ENCODE measurements around the gene SIAH1.
"Not testable (repeated sequence)": the region's sequence is repeated elsewhere in the genome, so short reads cannot be mapped to it uniquely, and the experiment has no call there.

SIAH1 gene

GRCh38 chr16:48385253-48386150, at the start of gene SIAH1:
Gene SIAH1, minus strand, starts transcription at chr16:48385413. Its CDS starts 22,985 bp downstream, at chr16:48362428.
- DNase-seq = peak; percentile 89

DNA sequence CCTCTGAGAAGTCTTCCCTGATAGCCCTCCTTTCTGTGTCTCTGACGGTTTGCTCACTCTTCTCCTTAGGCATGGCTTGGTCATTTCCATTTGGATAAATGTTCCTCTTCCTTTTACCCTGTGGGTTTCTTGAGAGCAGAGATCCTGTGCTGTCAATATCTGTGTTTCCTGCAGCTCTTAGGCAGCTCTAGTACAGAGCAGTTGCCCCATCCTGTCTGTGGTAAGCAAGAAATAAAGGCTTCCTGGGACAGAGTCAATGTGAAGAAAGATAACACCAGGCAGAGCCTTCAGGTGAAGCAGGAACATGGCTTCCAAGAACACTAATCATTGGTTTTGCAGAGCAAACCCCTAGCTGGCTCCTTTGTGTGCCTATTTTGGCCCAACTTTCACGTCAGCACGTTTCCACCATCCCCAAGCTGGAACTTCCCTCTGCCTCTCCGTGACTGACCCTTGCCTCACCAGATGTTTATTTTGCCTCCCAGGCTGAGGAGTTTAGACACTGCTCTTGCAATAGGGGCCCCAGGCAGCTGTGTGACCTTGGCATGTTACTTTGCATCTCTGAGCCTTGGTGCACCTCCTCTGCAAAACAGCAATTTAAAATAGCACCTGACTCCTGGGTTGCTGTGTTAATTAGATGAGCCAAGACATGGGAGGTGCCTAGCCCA, 49.6 kb upstream of the SIAH1 start:
- DNase-seq = no peak

DNA sequence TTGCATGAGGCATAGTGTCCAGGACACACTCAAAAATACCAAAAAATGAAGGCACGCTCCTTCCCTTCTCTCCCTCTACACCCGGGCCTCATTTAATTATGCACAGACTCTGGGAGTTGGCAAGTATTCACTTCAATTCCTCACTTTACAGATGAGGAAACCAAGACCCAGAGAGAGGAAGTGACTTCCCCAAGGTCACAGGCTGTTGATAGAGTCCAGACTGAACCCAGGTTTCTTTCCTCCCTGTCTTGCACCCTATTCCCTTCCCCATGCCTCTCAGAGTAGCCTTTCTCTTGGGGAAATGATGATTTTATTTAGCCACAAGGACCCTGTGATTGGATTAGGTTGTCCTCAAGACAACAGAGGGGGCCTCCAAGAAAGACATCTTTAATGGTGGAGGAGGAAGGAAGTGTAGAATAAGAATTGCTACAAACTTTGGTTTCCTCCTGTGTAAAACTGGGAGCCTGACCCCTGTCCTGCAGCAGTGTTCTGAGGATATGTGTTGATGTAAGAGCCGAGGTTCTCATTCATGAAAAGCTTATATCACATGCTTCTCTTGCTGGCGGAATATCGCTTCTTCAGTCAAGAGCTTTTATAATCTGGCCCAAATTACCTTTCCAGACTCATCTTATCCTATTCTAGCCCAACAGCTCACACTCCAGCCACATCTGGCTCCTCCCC, 48.8 kb upstream of the SIAH1 start:
- no peak for DNase-seq

- no peak for DNase-seq
These were observed 48.1 kb upstream of the SIAH1 start for GRCh38 chr16:48433116-48433849.

DNA sequence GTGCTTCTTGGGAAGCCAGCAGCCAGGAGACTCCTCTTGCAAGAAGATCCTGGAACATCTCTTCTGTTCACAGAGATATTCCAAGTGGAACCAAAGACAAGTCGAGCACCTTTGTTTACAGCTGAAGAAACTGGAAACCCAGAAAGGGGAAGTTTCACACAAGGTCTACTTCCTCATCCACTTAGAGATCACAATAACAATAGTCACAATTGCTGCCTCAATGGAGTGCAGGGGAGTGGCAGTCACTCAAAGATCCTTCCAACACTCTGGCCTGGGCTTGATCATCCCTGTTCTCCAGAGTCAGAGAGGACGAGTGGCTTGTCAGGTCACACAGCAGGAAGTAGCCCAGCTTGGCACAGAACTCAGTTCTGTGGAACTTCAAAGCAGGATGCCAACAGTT, 46.9 kb upstream of the SIAH1 start:
- no peak for DNase-seq

- DNase-seq = no peak
These were observed 45.7 kb upstream of the SIAH1 start for GRCh38 chr16:48430890-48431289.

GRCh38 chr16:48426244-48427141, 41.3 kb upstream of the SIAH1 start:
- no peak for DNase-seq

DNA sequence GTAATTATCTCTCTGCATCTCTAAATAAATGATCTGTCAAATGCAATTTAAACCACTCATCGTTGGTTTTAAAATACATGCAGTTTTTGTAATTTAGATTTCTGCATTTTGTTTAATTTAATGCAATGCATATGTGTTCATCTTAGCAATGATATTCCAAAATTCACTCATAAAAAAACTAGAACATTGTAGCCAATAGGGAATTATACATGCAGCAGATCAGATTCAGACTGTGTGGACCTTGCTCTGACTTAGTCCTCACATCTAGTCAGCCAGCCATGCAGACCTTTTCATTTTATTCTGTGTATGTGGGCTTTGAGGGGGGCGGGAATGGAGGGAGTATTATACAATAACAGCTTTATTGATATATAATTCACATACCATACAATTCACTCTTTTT, 37.3 kb upstream of the SIAH1 start:
- DNase-seq = no peak

DNA sequence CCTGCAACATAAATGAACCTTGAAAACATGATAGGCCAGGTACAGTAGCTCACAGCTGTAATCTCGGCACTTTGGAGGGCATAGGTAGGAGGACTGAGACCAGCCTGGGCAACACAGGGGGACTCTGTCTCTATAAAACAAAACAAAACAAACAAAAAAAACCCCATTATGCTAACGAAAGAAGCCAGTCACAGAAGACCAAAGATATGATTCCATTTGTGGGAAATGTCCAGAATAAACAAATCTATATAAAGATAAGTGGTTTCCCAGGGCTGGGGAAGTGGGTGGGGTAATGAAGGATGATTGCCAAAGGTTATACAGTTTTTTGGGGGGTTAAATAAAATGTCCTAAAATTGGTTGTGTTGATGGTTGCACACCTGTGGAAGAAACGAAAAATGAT, 36.5 kb upstream of the SIAH1 start:
- DNase-seq = no peak

GRCh38 chr16:48420437-48420836, 35.2 kb upstream of the SIAH1 start:
- DNase-seq = no peak

GRCh38 chr16:48416617-48417016, 31.4 kb upstream of the SIAH1 start:
- DNase-seq = not testable (repeated sequence)

DNA sequence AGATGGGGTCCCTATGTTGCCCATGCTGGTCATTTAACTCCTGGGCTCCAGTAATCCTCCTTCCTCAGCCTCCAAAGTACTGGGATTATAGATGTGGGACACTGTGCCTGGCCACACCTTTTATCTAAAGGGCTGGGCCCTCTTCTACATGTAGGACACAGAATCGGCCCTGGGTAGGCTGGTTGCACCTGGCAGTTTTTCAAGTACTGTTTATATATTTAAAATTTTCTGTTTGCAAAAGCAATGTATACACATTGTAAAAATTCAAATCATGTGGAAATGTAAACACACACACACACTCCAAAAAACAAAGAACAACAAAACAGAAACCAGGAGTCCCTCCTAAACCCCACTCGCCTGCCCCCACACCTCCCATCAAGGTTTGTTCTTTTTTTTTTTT, 28.1 kb upstream of the SIAH1 start:
- no peak for DNase-seq

DNA sequence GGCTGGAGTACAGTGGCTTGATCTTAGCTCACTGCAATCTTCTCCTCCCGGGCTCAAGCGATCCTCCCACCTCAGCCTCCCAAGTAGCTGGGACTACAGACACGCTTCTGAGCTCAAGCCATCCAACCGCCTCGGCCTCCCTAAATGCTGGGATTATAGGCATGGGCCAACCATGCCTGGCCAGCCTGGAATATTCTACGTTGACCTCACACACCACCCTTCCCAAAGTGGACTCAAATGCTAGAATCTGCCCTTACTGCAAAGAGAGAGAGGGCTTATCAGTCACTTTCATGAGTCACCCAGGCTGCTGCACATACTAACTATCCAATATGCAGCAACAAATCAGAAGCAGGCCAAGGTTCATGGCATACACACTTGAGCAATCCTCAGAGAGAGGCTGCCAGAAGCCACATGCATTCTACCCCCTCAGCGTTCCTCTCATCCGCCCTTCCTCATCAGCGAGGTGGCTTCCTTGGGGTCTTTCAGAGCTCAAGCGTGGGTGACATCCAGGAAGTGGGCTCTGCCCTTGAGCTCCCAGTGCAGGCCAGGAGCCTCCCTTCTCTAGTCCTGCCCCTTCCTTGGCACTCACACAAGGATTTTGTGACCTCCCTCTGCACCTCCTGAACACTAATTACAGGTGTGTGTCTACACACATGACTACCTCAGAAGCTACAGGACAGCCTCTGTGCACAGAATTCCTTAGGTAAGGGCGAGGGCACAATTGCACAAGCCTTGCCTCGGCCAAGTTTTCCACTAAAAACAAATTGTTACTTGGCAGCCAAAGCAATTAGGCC, 24.8 kb upstream of the SIAH1 start:
- DNase-seq = no peak

DNA sequence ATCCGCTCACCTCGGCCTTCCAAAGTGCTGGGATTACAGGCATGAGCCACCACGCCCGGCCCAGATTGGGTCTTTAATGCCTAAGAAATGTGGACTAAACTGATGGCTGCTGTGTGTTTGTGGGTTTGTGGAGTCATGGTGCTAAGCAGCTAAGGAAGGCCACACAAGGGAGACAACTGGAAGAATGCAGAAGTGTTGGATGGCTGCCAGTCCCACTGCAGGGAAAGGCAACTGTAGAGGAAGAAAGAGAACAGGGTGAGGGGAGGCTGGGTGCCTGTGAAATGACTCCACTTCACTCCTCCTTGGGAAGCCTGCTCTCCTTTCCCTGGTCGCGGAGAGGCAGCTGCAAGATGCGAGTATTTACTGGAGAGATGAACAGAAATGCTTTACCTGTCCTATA, 23.5 kb upstream of the SIAH1 start:
- no peak for DNase-seq

- no peak for DNase-seq
These were observed 20.7 kb upstream of the SIAH1 start for GRCh38 chr16:48405907-48406306.

DNA sequence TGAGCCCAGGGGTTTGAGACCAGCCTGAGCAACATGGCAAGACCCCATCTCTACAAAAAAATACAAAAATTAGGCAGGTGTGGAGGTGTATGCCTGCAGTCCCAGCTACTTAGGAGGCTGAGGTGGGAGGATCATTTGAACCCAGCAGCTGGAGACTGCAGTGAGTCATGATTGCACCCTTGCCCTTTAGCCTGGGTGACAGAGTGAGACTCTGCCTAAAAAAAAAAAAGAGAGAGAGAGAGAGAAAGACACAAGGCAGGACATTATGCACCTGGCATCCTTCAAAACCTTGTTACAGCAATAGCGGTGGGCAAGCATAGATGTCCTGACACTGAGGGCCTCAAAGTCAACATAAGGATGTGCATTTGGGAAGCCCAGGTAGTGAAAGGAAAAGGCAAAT, 19.9 kb upstream of the SIAH1 start:
- DNase-seq = no peak

- DNase-seq = not testable (repeated sequence)
These were observed 17.3 kb upstream of the SIAH1 start for GRCh38 chr16:48402547-48402946.

- no peak for DNase-seq
These were observed 10.2 kb upstream of the SIAH1 start for GRCh38 chr16:48395375-48395774.

DNA sequence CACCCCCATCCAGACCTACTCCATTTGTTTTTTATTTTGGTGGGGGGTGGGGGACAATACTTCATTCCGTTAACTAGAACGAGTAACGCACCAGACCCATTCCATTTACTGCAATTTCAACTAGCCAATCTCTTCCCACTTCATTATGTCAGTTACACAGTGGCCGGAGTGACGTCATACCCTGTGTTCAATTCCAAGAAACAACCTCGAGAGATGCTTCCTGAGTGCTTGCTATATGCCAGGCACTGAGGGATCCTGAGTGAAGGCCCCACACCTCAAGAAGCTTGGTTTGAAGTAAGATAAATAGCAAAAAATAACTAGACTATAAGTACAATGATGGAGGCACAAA, 9.1 kb upstream of the SIAH1 start:
- no peak for DNase-seq

DNA sequence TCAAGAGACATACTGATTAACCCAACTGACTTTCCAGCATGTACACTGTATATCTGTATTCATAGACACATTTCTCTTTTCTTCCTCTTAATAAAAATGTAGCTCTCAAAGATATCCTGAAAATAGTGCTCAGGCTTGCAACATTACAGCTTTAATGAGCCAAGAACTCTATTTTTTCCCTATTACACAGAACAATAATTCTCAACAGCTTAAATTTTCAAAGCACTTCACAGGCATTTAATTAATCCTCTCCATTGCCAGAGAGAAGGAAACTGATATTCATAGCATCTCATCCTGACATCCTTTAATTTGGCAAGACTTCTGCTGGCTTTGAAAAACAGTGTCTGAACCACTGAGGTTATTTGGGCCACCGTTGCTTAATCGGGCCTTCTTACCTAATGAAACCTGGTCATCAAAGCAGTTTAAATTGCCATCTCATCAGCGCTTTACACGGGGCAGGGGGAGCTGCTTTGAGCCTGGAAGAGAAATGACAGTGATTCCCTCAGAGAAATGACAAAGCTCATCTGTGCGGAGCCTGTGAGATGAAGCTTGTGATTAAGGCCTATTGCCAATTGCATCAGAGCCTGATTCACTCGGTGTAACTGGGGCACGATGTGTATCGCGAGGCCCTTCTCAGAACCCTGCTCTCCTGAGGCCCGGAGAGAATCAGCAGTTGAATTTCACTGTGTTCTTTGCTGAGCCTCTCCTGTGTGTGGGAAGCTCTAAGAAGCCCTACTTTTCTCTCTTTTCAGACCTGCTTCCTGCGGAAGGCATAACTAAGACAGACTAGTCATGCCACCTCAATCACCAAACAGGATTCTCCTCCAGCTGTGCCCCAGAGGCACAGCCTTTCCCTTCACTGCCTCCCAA, 8.5 kb upstream of the SIAH1 start:
- no peak for DNase-seq
